ENCODE results near the gene IFI6.

The IFI6 gene

DNA sequence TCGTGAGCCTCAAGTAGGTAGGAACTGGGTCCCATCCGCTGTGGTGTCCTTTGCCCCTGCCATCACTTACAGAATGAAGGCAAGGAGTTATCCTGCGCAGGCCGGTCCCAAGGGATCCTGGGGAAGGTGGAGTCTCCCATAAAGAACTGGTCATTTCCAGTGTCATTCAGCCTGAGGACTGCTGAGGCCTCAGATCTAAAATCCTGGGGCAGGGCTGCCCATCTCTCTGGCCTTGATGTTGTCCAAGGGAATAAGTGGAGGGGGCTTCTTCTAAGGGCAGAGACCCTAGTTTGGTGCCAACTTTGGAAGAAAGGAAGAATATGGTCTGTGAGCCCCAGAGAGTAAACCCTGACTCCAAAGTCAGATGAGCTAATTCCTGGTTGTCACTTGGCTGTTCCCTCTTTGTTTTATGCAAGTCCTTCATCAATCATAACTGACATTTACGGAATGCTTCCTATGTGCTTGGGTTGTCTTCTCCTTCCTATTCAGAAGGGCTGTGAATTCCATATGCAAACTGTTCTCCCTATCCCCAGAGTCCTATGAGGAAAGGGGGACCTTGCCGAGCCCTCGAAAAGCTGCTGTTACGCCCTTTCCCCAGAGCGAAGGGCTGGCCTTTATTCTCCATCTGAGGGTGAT lies 6.9 kb downstream of the IFI6 start:
- no peak for DNase-seq (ENCODE audit: low read depth, low spot score)
- TF ChIP-seq, protein P1, sequence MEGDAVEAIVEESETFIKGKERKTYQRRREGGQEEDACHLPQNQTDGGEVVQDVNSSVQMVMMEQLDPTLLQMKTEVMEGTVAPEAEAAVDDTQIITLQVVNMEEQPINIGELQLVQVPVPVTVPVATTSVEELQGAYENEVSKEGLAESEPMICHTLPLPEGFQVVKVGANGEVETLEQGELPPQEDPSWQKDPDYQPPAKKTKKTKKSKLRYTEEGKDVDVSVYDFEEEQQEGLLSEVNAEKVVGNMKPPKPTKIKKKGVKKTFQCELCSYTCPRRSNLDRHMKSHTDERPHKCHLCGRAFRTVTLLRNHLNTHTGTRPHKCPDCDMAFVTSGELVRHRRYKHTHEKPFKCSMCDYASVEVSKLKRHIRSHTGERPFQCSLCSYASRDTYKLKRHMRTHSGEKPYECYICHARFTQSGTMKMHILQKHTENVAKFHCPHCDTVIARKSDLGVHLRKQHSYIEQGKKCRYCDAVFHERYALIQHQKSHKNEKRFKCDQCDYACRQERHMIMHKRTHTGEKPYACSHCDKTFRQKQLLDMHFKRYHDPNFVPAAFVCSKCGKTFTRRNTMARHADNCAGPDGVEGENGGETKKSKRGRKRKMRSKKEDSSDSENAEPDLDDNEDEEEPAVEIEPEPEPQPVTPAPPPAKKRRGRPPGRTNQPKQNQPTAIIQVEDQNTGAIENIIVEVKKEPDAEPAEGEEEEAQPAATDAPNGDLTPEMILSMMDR (IDR thresholded peaks at IDR 0.05; ENCODE audit: low read depth, low read length) = no peak
- H3K4me3 ChIP-seq (ENCODE audit: low read depth, low read length) = no peak overlapping the region
- in situ Hi-C loops (cut with HindIII; ENCODE audit: low sequenced_read_pairs) = no loop called here

DNA sequence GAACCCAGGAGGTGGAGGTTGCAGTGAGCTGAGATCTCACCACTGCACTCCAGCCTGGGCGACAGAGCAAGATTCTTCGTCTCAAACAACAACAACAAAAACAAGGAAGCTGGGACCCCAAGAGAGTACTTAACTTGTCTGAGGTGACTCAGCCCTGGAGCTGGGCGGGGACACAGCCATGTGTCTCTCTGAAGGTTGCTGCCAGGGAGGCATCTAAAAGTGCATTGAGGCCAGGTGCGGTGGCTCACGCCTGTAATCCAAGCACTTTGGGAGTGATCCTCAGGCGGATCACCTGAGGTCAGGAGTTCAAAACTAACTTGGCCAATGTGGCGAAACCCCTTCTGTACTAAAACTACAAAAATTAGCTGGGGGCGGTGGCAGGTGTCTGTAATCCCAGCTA lies 7.7 kb downstream of the IFI6 start:
- no peak overlapping the region for H3K4me3 ChIP-seq (ENCODE audit: low read depth, low read length)
- no peak for DNase-seq (ENCODE audit: low read depth, low spot score)
- TF ChIP-seq, protein P1 (IDR thresholded peaks at IDR 0.05; ENCODE audit: low read depth, low read length) = no peak
- in situ Hi-C loops (cut with HindIII; ENCODE audit: low sequenced_read_pairs) = no loop called here

DNA sequence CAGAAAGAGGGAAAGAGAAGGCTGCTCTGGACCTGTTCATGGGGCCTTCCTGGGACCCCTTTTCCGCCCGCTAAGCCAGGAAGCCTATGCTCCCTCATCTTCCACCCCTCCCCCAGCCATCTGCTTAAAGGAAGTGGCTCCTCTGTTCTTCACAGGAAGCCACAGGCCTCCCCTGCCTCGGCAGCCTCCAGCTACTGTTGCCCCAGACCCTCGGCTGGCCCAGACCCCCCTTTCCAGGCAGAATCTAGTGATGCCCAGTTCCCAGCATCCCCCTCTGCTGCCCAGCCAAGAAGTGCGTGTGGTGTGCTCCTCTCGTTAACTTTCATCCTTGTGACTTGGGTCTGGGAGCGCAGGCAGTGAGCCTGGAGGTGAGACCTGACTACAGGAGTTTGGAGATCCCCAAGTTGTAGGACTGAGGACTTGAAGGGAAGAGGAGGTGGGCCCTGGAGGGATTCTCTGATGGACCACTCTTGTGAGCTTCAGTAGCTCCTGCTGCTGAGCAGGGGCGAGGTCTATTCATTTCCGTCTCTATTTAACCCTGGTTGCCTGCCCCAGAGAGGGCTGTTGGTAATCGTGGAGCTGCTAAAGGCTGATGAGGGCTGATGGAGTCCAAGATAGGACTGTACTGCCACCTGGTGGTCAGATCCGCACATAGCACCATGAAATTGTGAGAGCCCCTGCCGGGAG lies 9.1 kb downstream of the IFI6 start:
- DNase-seq (ENCODE audit: low read depth, low spot score) = peak; percentile 78
- TF ChIP-seq, protein P1 (IDR thresholded peaks at IDR 0.05; ENCODE audit: low read depth, low read length) = peak; percentile 85
- in situ Hi-C loops (cut with HindIII; ENCODE audit: low sequenced_read_pairs) = no loop called here
- H3K4me3 ChIP-seq (ENCODE audit: low read depth, low read length) = no peak overlapping the region

DNA sequence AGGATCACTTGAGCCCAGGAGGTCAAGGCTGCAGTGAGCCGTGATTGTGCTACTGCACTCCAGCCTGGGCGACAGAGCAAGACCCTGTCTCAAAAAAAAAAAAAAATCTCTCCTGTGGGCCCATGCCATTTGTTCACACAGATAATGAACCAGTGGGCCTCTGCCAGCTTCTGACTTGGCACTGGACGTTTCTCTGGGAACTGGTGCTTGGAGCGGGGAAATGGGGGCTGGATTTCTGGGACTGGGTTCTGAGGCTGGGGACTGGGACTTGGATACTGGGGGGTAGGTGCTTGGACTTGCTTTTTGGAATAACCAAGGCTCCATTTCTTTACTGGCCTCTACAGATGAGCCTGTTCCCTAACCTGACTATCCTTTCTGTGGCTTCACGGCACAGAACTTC lies 9.7 kb downstream of the IFI6 start:
- TF ChIP-seq, protein P1 (IDR thresholded peaks at IDR 0.05; ENCODE audit: low read depth, low read length) = no peak
- in situ Hi-C loops (cut with HindIII; ENCODE audit: low sequenced_read_pairs) = no loop called here
- no peak overlapping the region for H3K4me3 ChIP-seq (ENCODE audit: low read depth, low read length)
- DNase-seq (ENCODE audit: low read depth, low spot score) = no peak

DNA sequence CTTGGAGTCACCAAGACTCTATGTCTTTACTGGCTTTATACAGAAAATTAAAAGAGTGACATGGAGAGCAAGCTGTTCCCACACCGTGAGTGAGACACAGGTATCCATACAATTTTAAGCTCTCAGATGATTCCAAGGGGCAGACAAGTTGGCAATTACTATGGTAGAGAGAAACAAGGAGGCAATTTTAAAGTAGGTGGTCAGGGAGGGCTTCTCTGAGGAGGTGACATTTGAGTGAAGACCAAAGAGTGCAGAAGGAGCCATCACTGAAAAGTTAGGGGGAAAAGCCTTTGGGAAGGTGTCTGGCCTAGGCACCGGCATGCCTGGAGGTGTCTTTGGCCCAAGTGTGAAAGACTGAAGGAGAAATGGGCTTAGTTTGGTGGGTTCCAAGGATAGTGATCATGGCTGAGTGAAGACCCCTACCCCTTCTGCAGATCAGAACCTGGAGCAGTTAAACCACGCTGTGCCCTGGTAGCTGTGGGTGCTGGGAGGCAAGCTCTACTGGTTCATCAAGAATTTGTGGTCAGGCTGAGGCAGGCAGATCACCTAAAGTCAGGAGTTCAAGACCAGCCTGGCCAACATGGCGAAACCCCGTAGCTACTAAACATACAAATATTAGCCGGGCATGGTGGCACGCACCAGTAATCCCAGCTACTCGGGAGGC lies 10.4 kb downstream of the IFI6 start:
- no peak overlapping the region for H3K4me3 ChIP-seq (ENCODE audit: low read depth, low read length)
- in situ Hi-C loops (cut with HindIII; ENCODE audit: low sequenced_read_pairs) = no loop called here
- DNase-seq (ENCODE audit: low read depth, low spot score) = no peak
- TF ChIP-seq, protein P1 (IDR thresholded peaks at IDR 0.05; ENCODE audit: low read depth, low read length) = no peak

DNA sequence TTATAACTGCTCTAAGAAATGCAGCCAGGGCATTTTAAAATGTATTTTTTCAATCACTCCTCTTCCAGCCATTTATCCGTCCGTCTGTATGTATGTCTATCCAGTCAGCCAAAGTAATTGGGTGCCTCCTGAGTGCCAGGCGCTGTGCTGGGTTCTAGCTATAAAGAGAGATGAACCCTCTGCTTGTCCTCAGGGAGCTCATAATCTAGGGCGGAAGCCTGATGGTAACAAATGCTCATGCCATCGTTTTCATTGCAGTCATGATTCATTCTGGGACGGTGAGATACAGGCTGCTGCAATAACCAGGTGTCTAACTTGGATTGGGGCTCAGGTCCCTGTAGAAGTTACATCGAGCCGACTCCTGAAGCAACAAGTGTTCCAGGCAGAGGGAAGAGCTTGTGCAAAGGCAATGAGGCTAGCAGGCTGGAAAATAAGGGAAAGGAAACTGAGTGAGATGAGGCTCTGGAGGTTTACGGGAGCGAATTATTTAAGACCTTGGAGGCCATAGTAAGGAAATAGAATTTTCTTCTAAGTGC lies 11.6 kb downstream of the IFI6 start:
- DNase-seq (ENCODE audit: low read depth, low spot score) = no peak
- H3K4me3 ChIP-seq (ENCODE audit: low read depth, low read length) = peak overlapping the region; percentile 29
- in situ Hi-C loops (cut with HindIII; ENCODE audit: low sequenced_read_pairs) = no loop called here
- TF ChIP-seq, protein P1 (IDR thresholded peaks at IDR 0.05; ENCODE audit: low read depth, low read length) = no peak

Measured in astrocyte of the spinal cord (primary cell).